ENCODE measurements around the gene ENDOD1. TPM values are rescaled to one million over a fixed set of nuclear protein-coding genes. Genes with fewer than 3 reads are reported as not detected.
"Not testable (repeated sequence)": the region's sequence is repeated elsewhere in the genome, so short reads cannot be mapped to it uniquely, and the experiment has no call there.

ENDOD1 gene
- total and polyA plus RNA-seq, 2 experiments from 2014 or later = 2.0 to 2.8 TPM

- no peaks in the 10 kb centered on the region for H3K27me3 ChIP-seq
- H3K36me3 ChIP-seq = no peaks in the 10 kb centered on the region
- no peak for DNase-seq (ENCODE audit: low read depth in 1 of 2, low spot score in 1 of 2)
- H3K4me1 ChIP-seq (ENCODE audit: low read depth) = no peaks in the 10 kb centered on the region
- H3K4me3 ChIP-seq = no peak overlapping the region
- no peak overlapping the region for H3K27ac ChIP-seq
- no peaks in the 10 kb centered on the region for H3K9me3 ChIP-seq (ENCODE audit: low read depth)
- TF ChIP-seq CTCF (IDR thresholded peaks at IDR 0.05; ENCODE audit: low read depth, low read length) = no peak
These were observed 39.0 kb downstream of the ENDOD1 start for GRCh38 chr11:95128602-95129001.

- no peak for TF ChIP-seq CTCF (IDR thresholded peaks at IDR 0.05; ENCODE audit: low read depth, low read length)
- Histone ChIP-seq H3K9me3 (ENCODE audit: low read depth) (no peaks in the 10 kb centered on the region), H3K36me3 (no peaks in the 10 kb centered on the region), H3K27me3 (no peaks in the 10 kb centered on the region), H3K27ac (no peak overlapping the region), H3K4me3 (no peak overlapping the region), H3K4me1 (ENCODE audit: low read depth) (no peaks in the 10 kb centered on the region)
- DNase-seq (ENCODE audit: low read depth in 1 of 2, low spot score in 1 of 2) = peak in 1 of 2 donors; percentile 27
These were observed 43.3 kb downstream of the ENDOD1 start for GRCh38 chr11:95132956-95133355.

GRCh38 chr11:95134491-95134890 lies 44.8 kb downstream of the ENDOD1 start:
- no peak overlapping the region for H3K4me3 ChIP-seq
- no peaks in the 10 kb centered on the region for H3K4me1 ChIP-seq (ENCODE audit: low read depth)
- peak in 1 of 2 donors; percentile 41 for DNase-seq (ENCODE audit: low read depth in 1 of 2, low spot score in 1 of 2)
- no peak overlapping the region for H3K27ac ChIP-seq
- TF ChIP-seq CTCF (IDR thresholded peaks at IDR 0.05; ENCODE audit: low read depth, low read length) = no peak
- no peaks in the 10 kb centered on the region for H3K36me3 ChIP-seq
- H3K9me3 ChIP-seq (ENCODE audit: low read depth) = no peaks in the 10 kb centered on the region
- H3K27me3 ChIP-seq = peaks cover 5% of the 10 kb centered on the region

GRCh38 chr11:95135155-95135554 lies 45.5 kb downstream of the ENDOD1 start:
- no peak overlapping the region for H3K4me3 ChIP-seq
- H3K27ac ChIP-seq = no peak overlapping the region

GRCh38 chr11:95135880-95136279 lies 46.2 kb downstream of the ENDOD1 start:
- H3K36me3 ChIP-seq = no peaks in the 10 kb centered on the region
- no peak for TF ChIP-seq CTCF (IDR thresholded peaks at IDR 0.05; ENCODE audit: low read depth, low read length)
- H3K4me3 ChIP-seq = no peak overlapping the region
- no peak for DNase-seq (ENCODE audit: low read depth in 1 of 2, low spot score in 1 of 2)
- H3K27ac ChIP-seq = no peak overlapping the region
- peaks cover 17% of the 10 kb centered on the region for H3K27me3 ChIP-seq
- no peaks in the 10 kb centered on the region for H3K4me1 ChIP-seq (ENCODE audit: low read depth)
- no peaks in the 10 kb centered on the region for H3K9me3 ChIP-seq (ENCODE audit: low read depth)

More at GRCh38 chr11:95135155-95135554, 45.5 kb downstream of the ENDOD1 start:
- no peak for TF ChIP-seq CTCF (IDR thresholded peaks at IDR 0.05; ENCODE audit: low read depth, low read length)
- H3K9me3 ChIP-seq (ENCODE audit: low read depth) = no peaks in the 10 kb centered on the region
- H3K4me1 ChIP-seq (ENCODE audit: low read depth) = no peaks in the 10 kb centered on the region
- no peaks in the 10 kb centered on the region for H3K36me3 ChIP-seq
- peak in 1 of 2 donors; percentile 64 for DNase-seq (ENCODE audit: low read depth in 1 of 2, low spot score in 1 of 2)
- peaks cover 11% of the 10 kb centered on the region for H3K27me3 ChIP-seq

GRCh38 chr11:95136747-95137146 lies 47.1 kb downstream of the ENDOD1 start:
- H3K9me3 ChIP-seq (ENCODE audit: low read depth); H3K36me3 ChIP-seq; H3K4me1 ChIP-seq (ENCODE audit: low read depth); H3K4me3 ChIP-seq; DNase-seq (ENCODE audit: low read depth in 1 of 2, low spot score in 1 of 2); H3K27ac ChIP-seq: not testable (repeated sequence)
- peaks cover 22% of the 10 kb centered on the region for H3K27me3 ChIP-seq
